Keratinocyte (primary cell): ENCODE results near the gene SLC4A2. TPM values are rescaled to one million over a fixed set of nuclear protein-coding genes. Genes with fewer than 3 reads are reported as not detected.

ENCODE experiments used
- DNase-seq: peaks from one replicate; pipeline ENCODE4 v3.0.0-alpha.2; 2011; ENCODE audit warnings: low read depth, missing footprints, low spot score
- FAIRE-seq: peaks from 2 replicates; lab custom pipeline; 2011; peaks lifted over from hg19 to GRCh38; lab: Jason Lieb, UNC
- H2AFZ ChIP-seq: 2 replicates; pipeline ENCODE4 v1.6.0; 2012; ENCODE audit warnings: low read length, control low read depth, inconsistent platforms; ENCODE audit not compliant: control insufficient read depth
- H3K27ac ChIP-seq: 2 replicates; pipeline ENCODE4 v1.5.1; 2011; ENCODE audit warnings: low read length; ENCODE audit not compliant: control insufficient read depth, insufficient read depth
- H3K27me3 ChIP-seq: 3 replicates; pipeline ENCODE4 v1.6.0; 2011; ENCODE audit warnings: low read length; ENCODE audit not compliant: control insufficient read depth, insufficient read depth; ENCODE audit errors: extremely low read depth
- H3K36me3 ChIP-seq, 2 experiments: 2 replicates in 1 of 2; 3 replicates in 1 of 2; pipeline ENCODE4 v1.5.1; 2011; ENCODE audit warnings: low read length in 2 of 2, mild to moderate bottlenecking in 1 of 2; ENCODE audit not compliant: control insufficient read depth in 2 of 2, insufficient read depth in 2 of 2; ENCODE audit errors: extremely low read depth in 1 of 2
- H3K4me1 ChIP-seq: 3 replicates; pipeline ENCODE4 v1.5.1; 2011; ENCODE audit warnings: low read length; ENCODE audit not compliant: control insufficient read depth, insufficient read depth; ENCODE audit errors: extremely low read depth
- H3K4me2 ChIP-seq: 3 replicates; pipeline ENCODE4 v1.6.0; 2011; ENCODE audit warnings: low read depth, low read length; ENCODE audit not compliant: control insufficient read depth, insufficient read depth; ENCODE audit errors: extremely low read depth
- H3K4me3 ChIP-seq, 3 experiments: fragments of 200-600 bp in 1 of 3; sonication (generic) in 1 of 3; 2 replicates in 2 of 3; 3 replicates in 1 of 3; pipeline ENCODE4 v1.5.1; 2011 to 2016; ENCODE audit warnings: low read length in 3 of 3, mild to moderate bottlenecking in 3 of 3, control low read depth in 2 of 3, inconsistent platforms in 1 of 3, low read depth in 1 of 3, mixed read lengths in 1 of 3, mixed run types in 1 of 3, moderate library complexity in 1 of 3; ENCODE audit not compliant: control insufficient read depth in 2 of 3, insufficient read depth in 2 of 3; ENCODE audit errors: extremely low read depth in 1 of 3
- H3K79me2 ChIP-seq: 2 replicates; pipeline ENCODE4 v1.6.0; 2012; ENCODE audit warnings: low read length; ENCODE audit not compliant: control insufficient read depth, insufficient read depth
- H3K9ac ChIP-seq: 3 replicates; pipeline ENCODE4 v1.6.0; 2011; ENCODE audit warnings: low read length; ENCODE audit not compliant: control insufficient read depth, insufficient read depth; ENCODE audit errors: extremely low read depth
- H3K9me1 ChIP-seq: 3 replicates; pipeline ENCODE4 v1.6.0; 2011; ENCODE audit warnings: low read length; ENCODE audit not compliant: control insufficient read depth, insufficient read depth; ENCODE audit errors: extremely low read depth
- H3K9me3 ChIP-seq: 2 replicates; pipeline ENCODE4 v1.5.1; 2012; ENCODE audit warnings: low read depth, low read length; ENCODE audit not compliant: control insufficient read depth
- H4K20me1 ChIP-seq: 3 replicates; pipeline ENCODE4 v1.6.0; 2011; ENCODE audit warnings: low read length; ENCODE audit not compliant: control insufficient read depth, insufficient read depth; ENCODE audit errors: extremely low read depth
- EZH2 ChIP-seq: IDR thresholded peaks from one replicate; pipeline ENCODE4 v1.6.1; 2012; ENCODE audit warnings: inconsistent platforms, mild to moderate bottlenecking, low read length, moderate library complexity
- dilution Hi-C: fragments of 300-500 bp; cut with MboI; formaldehyde crosslinking; loops from one replicate; pipeline ENCODE4 v1.7.0; 2020; ENCODE audit warnings: low sequenced_read_pairs; ENCODE audit not compliant: extremely low pct_ligation_motif_present
- polyA plus RNA-seq, 5 experiments: library from polyadenylated mRNA; depleted of rRNA in 3 of 5; stranded (reverse) in 3 of 5; stranded (forward) in 1 of 5; unstranded in 1 of 5; fragments of >200 nt; gene quantifications; 1 replicate in 1 of 5; 2 replicates in 3 of 5; 3 replicates in 1 of 5; pipeline versions ENCODE4 v1.2.1 to v1.2.3, GENCODE V29; 2011 to 2012; ENCODE audit warnings: missing spikeins in 2 of 5, low read depth in 1 of 5, low replicate concordance in 1 of 5
- TF ChIP-seq, protein P1 (sequence below), 3 experiments: IDR thresholded peaks in 1 of 3; conservative IDR thresholded peaks in 1 of 3; optimal IDR thresholded peaks in 1 of 3; 2 replicates in 2 of 3; 3 replicates in 1 of 3; pipeline versions ENCODE3 to v1.5.1; 2011; ENCODE audit warnings: low read length in 3 of 3, mild to moderate bottlenecking in 3 of 3, moderate library complexity in 2 of 3, control low read depth in 1 of 3, inconsistent platforms in 1 of 3; ENCODE audit not compliant: insufficient read depth in 2 of 3; ENCODE audit errors: extremely low read depth in 1 of 3

The SLC4A2 gene
- polyA plus RNA-seq, 1 donor (not counting 4 experiments of a cell fraction or from before 2014, with no cell fraction given) = 33.8 TPM

GRCh38 chr7:151080067-151080521 is 20.7 kb downstream of the SLC4A2 start:
- no peak for DNase-seq

GRCh38 chr7:151080522-151081169 is 21.3 kb downstream of the SLC4A2 start, which contains the start of gene FASTK:
Gene FASTK (minus strand): TSS chr7:151080809. CDS start chr7:151080766, 43 bp downstream.
- Histone ChIP-seq H3K27me3 (no peaks in the 10 kb centered on the region), H3K9me3 (no peaks in the 10 kb centered on the region), H3K9ac (peak within 1 kb of the TSS; percentile 79), H4K20me1 (no peaks in the 10 kb centered on the region), H3K4me1 (peaks cover 26% of the 10 kb centered on the region), H3K36me3 (peaks cover 6 to 14% of the 10 kb centered on the region in 2 experiments), H3K27ac (peak within 1 kb of the TSS; percentile 67), H2AFZ (peak within 1 kb of the TSS; percentile 39), H3K4me3 (peak within 1 kb of the TSS; percentile 68 to 92 (median 79)), H3K9me1 (no peaks in the 10 kb centered on the region), H3K4me2 (peak within 1 kb of the TSS; percentile 97), H3K79me2 (peaks cover 28% of the 10 kb centered on the region)
- FAIRE-seq (no peak), DNase-seq (no peak)
- dilution Hi-C loops = no loop called here
- no peak for TF ChIP-seq EZH2
- TF ChIP-seq, protein P1, sequence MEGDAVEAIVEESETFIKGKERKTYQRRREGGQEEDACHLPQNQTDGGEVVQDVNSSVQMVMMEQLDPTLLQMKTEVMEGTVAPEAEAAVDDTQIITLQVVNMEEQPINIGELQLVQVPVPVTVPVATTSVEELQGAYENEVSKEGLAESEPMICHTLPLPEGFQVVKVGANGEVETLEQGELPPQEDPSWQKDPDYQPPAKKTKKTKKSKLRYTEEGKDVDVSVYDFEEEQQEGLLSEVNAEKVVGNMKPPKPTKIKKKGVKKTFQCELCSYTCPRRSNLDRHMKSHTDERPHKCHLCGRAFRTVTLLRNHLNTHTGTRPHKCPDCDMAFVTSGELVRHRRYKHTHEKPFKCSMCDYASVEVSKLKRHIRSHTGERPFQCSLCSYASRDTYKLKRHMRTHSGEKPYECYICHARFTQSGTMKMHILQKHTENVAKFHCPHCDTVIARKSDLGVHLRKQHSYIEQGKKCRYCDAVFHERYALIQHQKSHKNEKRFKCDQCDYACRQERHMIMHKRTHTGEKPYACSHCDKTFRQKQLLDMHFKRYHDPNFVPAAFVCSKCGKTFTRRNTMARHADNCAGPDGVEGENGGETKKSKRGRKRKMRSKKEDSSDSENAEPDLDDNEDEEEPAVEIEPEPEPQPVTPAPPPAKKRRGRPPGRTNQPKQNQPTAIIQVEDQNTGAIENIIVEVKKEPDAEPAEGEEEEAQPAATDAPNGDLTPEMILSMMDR (optimal IDR thresholded peaks at IDR 0.05 in 1 of 3, IDR thresholded peaks at IDR 0.05 in 1 of 3, conservative IDR thresholded peaks at IDR 0.05 in 1 of 3; ENCODE audit: extremely low read depth in 1 of 3, insufficient read depth in 2 of 3, low read length in 3 of 3) = no peak

More at GRCh38 chr7:151080067-151080521, 20.7 kb downstream of the SLC4A2 start:
- Histone ChIP-seq H3K4me2 (peak overlapping the region; percentile 97), H4K20me1 (no peaks in the 10 kb centered on the region), H3K27ac (peak overlapping the region; percentile 67), H3K9me1 (no peaks in the 10 kb centered on the region), H3K4me1 (peaks cover 26% of the 10 kb centered on the region), H3K36me3 (peaks cover 9 to 19% of the 10 kb centered on the region in 2 experiments), H3K4me3 (peak overlapping the region; percentile 68 to 92 (median 79)), H2AFZ (peak overlapping the region; percentile 4), H3K9me3 (no peaks in the 10 kb centered on the region), H3K9ac (peak overlapping the region; percentile 79), H3K79me2 (peaks cover 28% of the 10 kb centered on the region), H3K27me3 (no peaks in the 10 kb centered on the region)
- dilution Hi-C loops = no loop called here
- FAIRE-seq = no peak
- TF ChIP-seq, protein P1 (optimal IDR thresholded peaks at IDR 0.05 in 1 of 3, IDR thresholded peaks at IDR 0.05 in 1 of 3, conservative IDR thresholded peaks at IDR 0.05 in 1 of 3; ENCODE audit: extremely low read depth in 1 of 3, insufficient read depth in 2 of 3, low read length in 3 of 3) = no peak
- TF ChIP-seq EZH2 = no peak
